Measurements from ENCODE around the gene SEPTIN7.

DNA sequence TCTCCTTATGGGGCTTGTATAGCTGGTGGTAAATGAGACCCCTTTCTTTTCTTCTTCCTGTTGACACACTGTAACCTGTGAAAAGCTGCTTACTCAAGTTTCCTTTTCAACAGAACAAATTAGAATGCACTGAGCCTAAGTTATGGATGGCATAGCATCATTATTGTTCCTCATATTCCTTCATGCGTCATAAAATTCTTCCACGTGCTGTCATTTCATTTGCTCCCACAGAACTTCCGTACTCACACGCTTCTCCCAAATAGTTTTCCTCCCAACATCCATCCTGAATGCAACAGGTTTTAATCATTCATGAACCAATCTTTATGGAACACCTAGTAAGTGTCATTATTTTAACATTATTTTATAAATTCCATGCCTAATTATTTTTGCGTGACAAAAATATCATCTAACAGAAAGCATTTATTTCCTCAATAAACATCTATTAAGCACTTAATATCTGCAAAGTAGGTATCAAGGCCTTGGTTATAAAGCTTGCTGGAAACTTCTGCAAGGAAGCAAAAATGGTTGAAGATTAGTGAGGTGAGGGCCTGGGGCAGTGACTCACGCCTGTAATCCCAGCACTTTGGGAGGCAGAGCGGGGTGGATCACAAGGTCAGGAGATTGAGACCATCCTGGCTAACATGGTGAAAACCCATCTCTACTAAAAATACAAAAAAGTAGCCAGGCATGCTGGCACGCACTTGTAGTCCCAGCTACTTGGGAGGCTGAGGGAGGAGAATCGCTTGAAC lies 18.9 kb upstream of the SEPTIN7 start:
- no peak for TF ChIP-seq POLR2A (IDR thresholded peaks at IDR 0.05)
- TF ChIP-seq, protein P1, sequence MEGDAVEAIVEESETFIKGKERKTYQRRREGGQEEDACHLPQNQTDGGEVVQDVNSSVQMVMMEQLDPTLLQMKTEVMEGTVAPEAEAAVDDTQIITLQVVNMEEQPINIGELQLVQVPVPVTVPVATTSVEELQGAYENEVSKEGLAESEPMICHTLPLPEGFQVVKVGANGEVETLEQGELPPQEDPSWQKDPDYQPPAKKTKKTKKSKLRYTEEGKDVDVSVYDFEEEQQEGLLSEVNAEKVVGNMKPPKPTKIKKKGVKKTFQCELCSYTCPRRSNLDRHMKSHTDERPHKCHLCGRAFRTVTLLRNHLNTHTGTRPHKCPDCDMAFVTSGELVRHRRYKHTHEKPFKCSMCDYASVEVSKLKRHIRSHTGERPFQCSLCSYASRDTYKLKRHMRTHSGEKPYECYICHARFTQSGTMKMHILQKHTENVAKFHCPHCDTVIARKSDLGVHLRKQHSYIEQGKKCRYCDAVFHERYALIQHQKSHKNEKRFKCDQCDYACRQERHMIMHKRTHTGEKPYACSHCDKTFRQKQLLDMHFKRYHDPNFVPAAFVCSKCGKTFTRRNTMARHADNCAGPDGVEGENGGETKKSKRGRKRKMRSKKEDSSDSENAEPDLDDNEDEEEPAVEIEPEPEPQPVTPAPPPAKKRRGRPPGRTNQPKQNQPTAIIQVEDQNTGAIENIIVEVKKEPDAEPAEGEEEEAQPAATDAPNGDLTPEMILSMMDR (IDR thresholded peaks at IDR 0.05), result no peak

All from body of pancreas (tissue), 4 donors.